Measurements from ENCODE around the gene EIF2S1. TPM values are rescaled to one million over a fixed set of nuclear protein-coding genes. Genes with fewer than 3 reads are reported as not detected.

The EIF2S1 gene
- total RNA-seq, 1 donor from 2014 or later, result 75.1 TPM

- no peak for DNase-seq (ENCODE audit: low read depth)
- Histone ChIP-seq H3K4me3 (ENCODE audit: low read depth, low read length) (no peak overlapping the region), H3K36me3 (ENCODE audit: control insufficient read depth, insufficient read depth, low read length) (no peaks in the 10 kb centered on the region), H3K27me3 (ENCODE audit: control insufficient read depth, insufficient read depth, low read length) (no peaks in the 10 kb centered on the region)
- TF ChIP-seq CTCF (IDR thresholded peaks at IDR 0.05; ENCODE audit: insufficient read depth, low read length, poor library complexity, severe bottlenecking), result no peak
These were observed 56.7 kb downstream of the EIF2S1 start for GRCh38 chr14:67416810-67417209.

- Histone ChIP-seq H3K4me3 (ENCODE audit: low read depth, low read length) (no peak overlapping the region), H3K27me3 (ENCODE audit: control insufficient read depth, insufficient read depth, low read length) (no peaks in the 10 kb centered on the region), H3K36me3 (ENCODE audit: control insufficient read depth, insufficient read depth, low read length) (no peaks in the 10 kb centered on the region)
- no peak for TF ChIP-seq CTCF (IDR thresholded peaks at IDR 0.05; ENCODE audit: insufficient read depth, low read length, poor library complexity, severe bottlenecking)
- no peak for DNase-seq (ENCODE audit: low read depth)
These were observed 57.5 kb downstream of the EIF2S1 start for GRCh38 chr14:67417633-67418032.

GRCh38 chr14:67418401-67419191, 58.5 kb downstream of the EIF2S1 start:
- TF ChIP-seq CTCF (IDR thresholded peaks at IDR 0.05; ENCODE audit: insufficient read depth, low read length, poor library complexity, severe bottlenecking), result no peak
- no peak for DNase-seq (ENCODE audit: low read depth)
- Histone ChIP-seq H3K27me3 (ENCODE audit: control insufficient read depth, insufficient read depth, low read length) (no peaks in the 10 kb centered on the region), H3K36me3 (ENCODE audit: control insufficient read depth, insufficient read depth, low read length) (no peaks in the 10 kb centered on the region), H3K4me3 (ENCODE audit: low read depth, low read length) (no peak overlapping the region)

GRCh38 chr14:67420102-67420739, 60.1 kb downstream of the EIF2S1 start:
- no peaks in the 10 kb centered on the region for H3K36me3 ChIP-seq (ENCODE audit: control insufficient read depth, insufficient read depth, low read length)
- H3K27me3 ChIP-seq (ENCODE audit: control insufficient read depth, insufficient read depth, low read length), result no peaks in the 10 kb centered on the region
- TF ChIP-seq CTCF (IDR thresholded peaks at IDR 0.05; ENCODE audit: insufficient read depth, low read length, poor library complexity, severe bottlenecking), result peak; percentile 43
- no peak overlapping the region for H3K4me3 ChIP-seq (ENCODE audit: low read depth, low read length)
- no peak for DNase-seq (ENCODE audit: low read depth)

- H3K4me3 ChIP-seq (ENCODE audit: low read depth, low read length), result no peak overlapping the region
- H3K36me3 ChIP-seq (ENCODE audit: control insufficient read depth, insufficient read depth, low read length), result no peaks in the 10 kb centered on the region
- no peak for TF ChIP-seq CTCF (IDR thresholded peaks at IDR 0.05; ENCODE audit: insufficient read depth, low read length, poor library complexity, severe bottlenecking)
- no peaks in the 10 kb centered on the region for H3K27me3 ChIP-seq (ENCODE audit: control insufficient read depth, insufficient read depth, low read length)
- no peak for DNase-seq (ENCODE audit: low read depth)
These were observed 61.5 kb downstream of the EIF2S1 start for GRCh38 chr14:67421356-67422224.
